A549 (cell line): ENCODE data around the gene CHST13. TPM values are rescaled to one million over a fixed set of nuclear protein-coding genes. Genes with fewer than 3 reads are reported as not detected.

Experiments used
- ATAC-seq, 2 experiments: fragments of 200-7000 bp in 1 of 2; fragments of >200 bp in 1 of 2; cut with Nextera tagmentation in 1 of 2; cut with Tn5 transposase in 1 of 2; 3 replicates each; pipeline versions ENCODE4 v1.8.0 to v1.9.1; 2018 to 2020; ENCODE audit warnings: mild to moderate bottlenecking in 1 of 2, moderate library complexity in 1 of 2
- CTCF ChIA-PET: fragments of 300-600 bp; sonication (Branson Sonifier 250); formaldehyde crosslinking; extraction: SDS; loops from one replicate; lab custom pipeline; 2021; ENCODE audit warnings: antibody characterized with exemption, inconsistent platforms; lab: Yijun Ruan, JAX
- POLR2A ChIA-PET: fragments of 350-600 bp; formaldehyde crosslinking; extraction: SDS; loops from one replicate; lab custom pipeline; 2021; ENCODE audit warnings: antibody characterized with exemption, inconsistent platforms; lab: Yijun Ruan, JAX
- DNase-seq, 2 experiments: peaks; one replicate each; pipeline versions ENCODE4 v3.0.0 to v3.0.0-alpha.2; 2011 to 2016; ENCODE audit warnings: low read depth in 1 of 2, low spot score in 1 of 2
- FAIRE-seq: peaks from 2 replicates; lab custom pipeline; 2011; peaks lifted over from hg19 to GRCh38; lab: Jason Lieb, UNC
- H3K27ac ChIP-seq, 2 experiments: fragments of >200 bp; sonication (Bioruptor Twin); formaldehyde crosslinking; 3 replicates each; pipeline ENCODE4 v1.5.1; 2016 to 2017
- H3K4me1 ChIP-seq: fragments of >200 bp; sonication (Bioruptor Twin); formaldehyde crosslinking; 3 replicates; pipeline ENCODE4 v1.6.1; 2016
- H3K4me2 ChIP-seq: fragments of >200 bp; sonication (Bioruptor Twin); formaldehyde crosslinking; 3 replicates; pipeline ENCODE4 v1.6.1; 2016
- H3K4me3 ChIP-seq: fragments of >200 bp; sonication (Bioruptor Twin); formaldehyde crosslinking; 3 replicates; pipeline ENCODE4 v1.5.1; 2016
- H3K9me3 ChIP-seq: fragments of >200 bp; sonication (Bioruptor Twin); formaldehyde crosslinking; 3 replicates; pipeline ENCODE4 v1.6.1; 2016
- CTCF ChIP-seq: fragments of >200 bp; sonication (Bioruptor Twin); formaldehyde crosslinking; IDR thresholded peaks from 3 replicates; pipeline ENCODE4 v1.5.1; 2016
- ELK1 ChIP-seq: fragments of 150-350 bp; IDR thresholded peaks from 2 replicates; pipeline ENCODE4 v1.6.1; 2014; ENCODE audit warnings: low read depth, mild to moderate bottlenecking, low read length
- EP300 ChIP-seq, 2 experiments: fragments of >200 bp; sonication (Bioruptor Twin); formaldehyde crosslinking; IDR thresholded peaks; 2 replicates in 1 of 2; 3 replicates in 1 of 2; pipeline ENCODE4 v1.6.1; 2016 to 2017
- ESRRA ChIP-seq: fragments of 150-350 bp; IDR thresholded peaks from 2 replicates; pipeline ENCODE4 v1.6.1; 2014; ENCODE audit warnings: mild to moderate bottlenecking, low read length, borderline replicate concordance
- FOSB ChIP-seq: fragments of 250-450 bp; sonication (Bioruptor Pico); IDR thresholded peaks from 2 replicates; pipeline ENCODE4 v1.5.0; 2020; ENCODE audit warnings: mild to moderate bottlenecking, moderate library complexity
- FOSL2 ChIP-seq, 2 experiments: fragments of 450-650 bp in 1 of 2; fragments of >200 bp in 1 of 2; sonication (Bioruptor Twin) in 1 of 2; formaldehyde crosslinking; IDR thresholded peaks; 2 replicates each; pipeline versions ENCODE4 v1.5.0 to v1.6.1; 2016 to 2020; ENCODE audit warnings: mild to moderate bottlenecking in 1 of 2, moderate library complexity in 1 of 2
- FOXS1 ChIP-seq: fragments of 250-450 bp; sonication (Bioruptor Pico); IDR thresholded peaks from 2 replicates; pipeline ENCODE4 v1.5.0; 2020; ENCODE audit warnings: mild to moderate bottlenecking, moderate library complexity
- GATA3 ChIP-seq: IDR thresholded peaks from 2 replicates; pipeline ENCODE4 v1.6.1; 2012; ENCODE audit warnings: borderline replicate concordance
- HDAC2 ChIP-seq: fragments of 200-600 bp; sonication (generic); IDR thresholded peaks from 2 replicates; pipeline ENCODE4 v1.6.1; 2016
- HEYL ChIP-seq: fragments of 250-450 bp; sonication (Bioruptor Pico); IDR thresholded peaks from 2 replicates; pipeline ENCODE4 v1.8.0; 2021; ENCODE audit warnings: mild to moderate bottlenecking, moderate library complexity
- HMGXB4 ChIP-seq: fragments of 250-450 bp; sonication (Bioruptor Pico); IDR thresholded peaks from 2 replicates; pipeline ENCODE4 v1.5.0; 2021; ENCODE audit warnings: mild to moderate bottlenecking, moderate library complexity, borderline replicate concordance
- HOXA7 ChIP-seq: fragments of 250-450 bp; sonication (Bioruptor Pico); IDR thresholded peaks from 2 replicates; pipeline ENCODE4 v1.5.0; 2020; ENCODE audit warnings: mild to moderate bottlenecking, moderate library complexity
- HOXB5 ChIP-seq: fragments of 250-450 bp; sonication (Bioruptor Pico); IDR thresholded peaks from 2 replicates; pipeline ENCODE4 v1.5.0; 2020; ENCODE audit warnings: mild to moderate bottlenecking, moderate library complexity
- MAFK ChIP-seq: fragments of 450-650 bp; IDR thresholded peaks from 2 replicates; pipeline ENCODE4 v1.6.1; 2014; ENCODE audit not compliant: partially characterized antibody
- MAX ChIP-seq: IDR thresholded peaks from 2 replicates; pipeline ENCODE4 v1.6.1; 2012
- MYC ChIP-seq: IDR thresholded peaks from 2 replicates; pipeline ENCODE4 v1.6.1; 2012; ENCODE audit warnings: mild to moderate bottlenecking, inconsistent platforms, low read length, improper control_type of control experiment, borderline replicate concordance
- PHF8 ChIP-seq: fragments of 200-600 bp; sonication (generic); IDR thresholded peaks from 2 replicates; pipeline ENCODE4 v1.6.1; 2016; ENCODE audit warnings: low read depth, mild to moderate bottlenecking, antibody characterized with exemption, moderate library complexity, borderline replicate concordance
- RAD21 ChIP-seq, 2 experiments: fragments of >200 bp in 1 of 2; sonication (Bioruptor Twin) in 1 of 2; formaldehyde crosslinking in 1 of 2; IDR thresholded peaks in 1 of 2; conservative IDR thresholded peaks in 1 of 2; 2 replicates in 1 of 2; 3 replicates in 1 of 2; pipeline ENCODE4 v1.6.1; 2012 to 2018; ENCODE audit warnings: inconsistent platforms in 1 of 2
- RCOR1 ChIP-seq: fragments of 150-350 bp; IDR thresholded peaks from 2 replicates; pipeline ENCODE4 v1.6.1; 2014; ENCODE audit warnings: antibody characterized with exemption, low read length, low read depth
- RNF2 ChIP-seq: fragments of 200-600 bp; sonication (generic); IDR thresholded peaks from 2 replicates; pipeline ENCODE4 v1.6.1; 2016; ENCODE audit warnings: low read depth, mild to moderate bottlenecking, antibody characterized with exemption, moderate library complexity, borderline replicate concordance
- SMC3 ChIP-seq: fragments of >200 bp; sonication (Bioruptor Twin); formaldehyde crosslinking; IDR thresholded peaks from 3 replicates; pipeline ENCODE4 v1.6.1; 2018; ENCODE audit warnings: inconsistent platforms
- SREBF2 ChIP-seq: fragments of 450-650 bp; IDR thresholded peaks from 2 replicates; pipeline ENCODE4 v1.6.1; 2014; ENCODE audit warnings: mild to moderate bottlenecking, moderate library complexity
- TFCP2L1 ChIP-seq: fragments of 250-450 bp; sonication (Bioruptor Pico); IDR thresholded peaks from 2 replicates; pipeline ENCODE4 v1.5.0; 2021; ENCODE audit warnings: mild to moderate bottlenecking
- ZC3H11A ChIP-seq: fragments of 450-650 bp; IDR thresholded peaks from 2 replicates; pipeline ENCODE4 v1.6.1; 2014; ENCODE audit warnings: antibody characterized with exemption, mild to moderate bottlenecking
- ZNF302 ChIP-seq: fragments of 250-450 bp; sonication (Bioruptor Pico); IDR thresholded peaks from 2 replicates; pipeline ENCODE4 v1.9.0; 2021; ENCODE audit warnings: inconsistent platforms, mild to moderate bottlenecking, moderate library complexity
- WGBS: methylation state at CpG from one replicate; pipeline ENCODE4 v1.1.6; 2017; ENCODE audit errors: missing lambda C conversion rate; 5-methylcytosine and 5-hydroxymethylcytosine counted together
- polyA plus RNA-seq, 4 experiments: library from polyadenylated mRNA; depleted of rRNA in 3 of 4; stranded (reverse); fragments of >200 nt; fragmentation: RNase III in 1 of 4; extraction: RNeasy Plus Mini Kit Qiagen cat#74134 plus additional on column Dnase treatment in 1 of 4; gene quantifications; 2 replicates in 3 of 4; 3 replicates in 1 of 4; pipeline ENCODE4 v1.2.3, GENCODE V29; 2011 to 2017

The CHST13 gene
- polyA plus RNA-seq, 2 of the 4 experiments (the other 2 are of a cell fraction) = 0.30 to 0.59 TPM

GRCh38 chr3:126510308-126510910, 13.5 kb upstream of the CHST13 start:
- Histone ChIP-seq H3K4me2 (no peak overlapping the region), H3K4me3 (no peak overlapping the region), H3K4me1 (no peaks in the 10 kb centered on the region), H3K27ac (no peak overlapping the region), H3K9me3 (no peaks in the 10 kb centered on the region)
- ChIA-PET POLR2A (no interaction called here), CTCF (interaction anchor here (1.0 to 1.2 kb wide), 3 partner anchors 11 to 17 kb away, joined by 3 read pairs; no protein-coding TSS in a partner anchor)
- 88% methylated on average over 15 of the region's 22 CpGs for WGBS
- no peak for FAIRE-seq
- no peak for ATAC-seq
- no peak for TF ChIP-seq SMC3
- no peak for DNase-seq

- no peak overlapping the region for H3K27ac ChIP-seq
- DNase-seq (no peak), FAIRE-seq (no peak), ATAC-seq (no peak)
- H3K4me1 ChIP-seq = no peaks in the 10 kb centered on the region
- ChIA-PET CTCF (interaction anchor here (1.1 to 3.4 kb wide), 3 partner anchors 10 to 18 kb away, joined by 3 to 14 read pairs (median 3); no protein-coding TSS in a partner anchor), POLR2A (no interaction called here)
- WGBS = 67% methylated on average over 7 of the region's 7 CpGs
- H3K9me3 ChIP-seq = no peaks in the 10 kb centered on the region
- no peak overlapping the region for H3K4me3 ChIP-seq
- TF ChIP-seq TFCP2L1 (CRISPR knock-in tag) (no peak), CTCF (no peak), EP300 (IDR thresholded peaks at IDR 0.05) (no peak), HMGXB4 (CRISPR knock-in tag) (no peak), HEYL (CRISPR knock-in tag) (no peak), FOSB (CRISPR knock-in tag) (no peak), MAX (no peak), SREBF2 (no peak), ZNF302 (CRISPR knock-in tag) (no peak), MAFK (no peak), FOXS1 (CRISPR knock-in tag) (no peak), RNF2 (no peak), GATA3 (no peak), HOXB5 (CRISPR knock-in tag) (no peak), HDAC2 (no peak), ESRRA (no peak)
- no peak overlapping the region for H3K4me2 ChIP-seq
Measured at GRCh38 chr3:126511291-126511690, 12.7 kb upstream of the CHST13 start.

DNA sequence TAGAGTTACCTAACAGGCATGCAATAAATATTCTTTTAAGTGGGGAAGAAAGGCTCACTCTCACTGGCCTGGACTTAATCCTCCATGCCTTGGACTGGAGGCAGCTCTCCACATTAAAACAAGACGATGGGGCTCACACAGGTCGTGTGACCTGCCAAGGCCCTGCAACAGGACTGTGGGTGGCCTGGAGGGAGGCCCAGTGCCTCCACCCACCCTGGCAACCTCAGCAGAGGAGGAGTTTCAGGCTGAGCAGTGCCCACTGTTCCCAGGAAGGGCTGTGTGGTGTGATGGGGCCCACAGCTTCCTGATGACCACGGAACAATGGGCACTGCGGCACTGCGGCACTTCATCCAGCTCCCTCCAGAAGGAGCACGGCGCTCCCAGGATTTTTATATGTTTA, 11.9 kb upstream of the CHST13 start:
- ChIA-PET POLR2A (no interaction called here), CTCF (interaction anchor here (3.4 kb wide), 1 partner anchor 10 kb away, joined by 14 read pairs; no protein-coding TSS in a partner anchor)
- no peak for FAIRE-seq

More for the DNA sequence above, 11.9 kb upstream of the CHST13 start:
- 59% methylated on average over 6 of the region's 7 CpGs for whole genome bisulfite sequencing
- ATAC-seq (no peak), DNase-seq (no peak)
- Histone ChIP-seq H3K4me2 (no peak overlapping the region), H3K9me3 (no peaks in the 10 kb centered on the region)
- no peak for TF ChIP-seq FOSL2 (IDR thresholded peaks at IDR 0.05)
- TF ChIP-seq FOSL2 (CRISPR knock-in tag; IDR thresholded peaks at IDR 0.05) = no peak
- no peak for TF ChIP-seq EP300 (IDR thresholded peaks at IDR 0.05)
- TF ChIP-seq ZC3H11A = no peak
- no peak for TF ChIP-seq HOXA7 (CRISPR knock-in tag)
- no peak for TF ChIP-seq RAD21 (conservative IDR thresholded peaks at IDR 0.05 in 1 of 2, IDR thresholded peaks at IDR 0.05 in 1 of 2)
- TF ChIP-seq RCOR1 = no peak
- TF ChIP-seq ELK1 = no peak
- TF ChIP-seq FOSB (CRISPR knock-in tag) = no peak
- no peak for TF ChIP-seq PHF8
- TF ChIP-seq MAX = no peak
- no peak for TF ChIP-seq HEYL (CRISPR knock-in tag)
- no peak for TF ChIP-seq MYC
- TF ChIP-seq, all 56 proteins: peak for 0
- no peaks in the 10 kb centered on the region for H3K4me1 ChIP-seq
- no peak overlapping the region for H3K4me3 ChIP-seq
- no peak overlapping the region for H3K27ac ChIP-seq
